HG02885 (cell line): Measurements from ENCODE around the gene PASK.

Source experiments
- ATAC-seq: cut with Tn5 transposase; IDR thresholded peaks from one replicate; pipeline ENCODE4 v1.9.1; 2021; ENCODE audit warnings: mild to moderate bottlenecking; ENCODE audit not compliant: unreplicated experiment, poor library complexity

The PASK gene

GRCh38 chr2:241070811-241071676, 78.2 kb downstream of the PASK start:
- no peak for ATAC-seq

- ATAC-seq, result no peak
Observed at GRCh38 chr2:241070361-241070760, 78.9 kb downstream of the PASK start.

GRCh38 chr2:241069821-241070281, 79.4 kb downstream of the PASK start:
- no peak for ATAC-seq

- ATAC-seq, result no peak
Observed at GRCh38 chr2:241068942-241069810, 80.1 kb downstream of the PASK start.

GRCh38 chr2:241068136-241068941, 80.9 kb downstream of the PASK start:
- ATAC-seq, result no peak

- no peak for ATAC-seq
Observed at GRCh38 chr2:241067501-241068135, 81.7 kb downstream of the PASK start.

GRCh38 chr2:241066893-241067341, 82.4 kb downstream of the PASK start:
- ATAC-seq, result no peak

GRCh38 chr2:241066171-241066892, 82.9 kb downstream of the PASK start:
- no peak for ATAC-seq

GRCh38 chr2:241065355-241065803, 83.9 kb downstream of the PASK start:
- no peak for ATAC-seq

GRCh38 chr2:241064802-241065354, 84.4 kb downstream of the PASK start:
- ATAC-seq, result no peak

GRCh38 chr2:241064008-241064801, 85.1 kb downstream of the PASK start:
- ATAC-seq, result no peak

- ATAC-seq, result no peak
Observed at GRCh38 chr2:241063587-241063986, 85.7 kb downstream of the PASK start.

GRCh38 chr2:241063093-241063551, 86.2 kb downstream of the PASK start:
- ATAC-seq, result no peak

GRCh38 chr2:241062389-241063092, 86.7 kb downstream of the PASK start:
- no peak for ATAC-seq

- ATAC-seq, result no peak
Observed at GRCh38 chr2:241061275-241061674, 88.0 kb downstream of the PASK start.
